Panc1 (cell line): Measurements from ENCODE around the gene FPR1.
"Not testable (repeated sequence)": the region's sequence is repeated elsewhere in the genome, so short reads cannot be mapped to it uniquely, and the experiment has no call there.

Experiments used
- CTCF ChIP-seq: fragments of 450-650 bp; IDR thresholded peaks from 2 replicates; pipeline ENCODE4 v1.5.1; 2017; ENCODE audit warnings: mild to moderate bottlenecking
- POLR2AphosphoS5 ChIP-seq: IDR thresholded peaks from 2 replicates; pipeline ENCODE4 v1.6.1; 2012; ENCODE audit warnings: mild to moderate bottlenecking, low read depth, low read length, moderate library complexity

- TF ChIP-seq POLR2AphosphoS5, CTCF: not testable (repeated sequence)
These were observed 24.9 kb upstream of the FPR1 start for GRCh38 chr19:51776561-51776960.
